DND-41 (cell line): ENCODE results near the gene MYCBP2.

Source experiments
- ATAC-seq: fragments of 200-7000 bp; cut with Tn5 transposase; 3 replicates; pipeline ENCODE4 v1.9.1; 2021; ENCODE audit warnings: low read depth; ENCODE audit not compliant: insufficient read depth
- DNase-seq: peaks from one replicate; pipeline ENCODE4 v3.0.0-alpha.2; 2020
- H2AFZ ChIP-seq: 2 replicates; pipeline ENCODE4 v1.6.0; 2012; ENCODE audit warnings: low read depth, low read length
- H3K27ac ChIP-seq: 2 replicates; pipeline ENCODE4 v1.5.1; 2012; ENCODE audit warnings: low read length, inconsistent platforms
- H3K27me3 ChIP-seq: fragments of 200-600 bp; sonication (generic); 2 replicates; pipeline ENCODE4 v1.6.0; 2012; ENCODE audit warnings: low read length, mild to moderate bottlenecking, inconsistent platforms; ENCODE audit not compliant: insufficient read depth, poor library complexity
- H3K36me3 ChIP-seq: 2 replicates; pipeline ENCODE4 v1.5.1; 2012; ENCODE audit warnings: low read length, inconsistent platforms; ENCODE audit not compliant: insufficient read depth
- H3K4me1 ChIP-seq: 2 replicates; pipeline ENCODE4 v1.5.1; 2012; ENCODE audit warnings: mild to moderate bottlenecking, low read length; ENCODE audit not compliant: insufficient read depth
- H3K4me2 ChIP-seq: 2 replicates; pipeline ENCODE4 v1.6.0; 2012; ENCODE audit warnings: mild to moderate bottlenecking, moderate library complexity, low read length, inconsistent platforms; ENCODE audit not compliant: insufficient read depth
- H3K4me3 ChIP-seq, 2 experiments: fragments of 200-600 bp in 1 of 2; shearing (Covaris generic) in 1 of 2; 2 replicates each; pipeline ENCODE4 v1.5.1; 2012 to 2016; ENCODE audit warnings: inconsistent platforms in 2 of 2, low read length in 2 of 2, mild to moderate bottlenecking in 2 of 2, low read depth in 1 of 2, moderate library complexity in 1 of 2
- H3K79me2 ChIP-seq: 2 replicates; pipeline ENCODE4 v1.6.0; 2012; ENCODE audit warnings: low read length, inconsistent platforms; ENCODE audit not compliant: insufficient read depth
- H3K9ac ChIP-seq: 2 replicates; pipeline ENCODE4 v1.6.0; 2012; ENCODE audit warnings: low read depth, mild to moderate bottlenecking, inconsistent platforms, low read length, moderate library complexity
- H3K9me3 ChIP-seq: 2 replicates; pipeline ENCODE4 v1.5.1; 2012; ENCODE audit warnings: low read length, moderate library complexity, mild to moderate bottlenecking, inconsistent platforms; ENCODE audit not compliant: insufficient read depth, severe bottlenecking
- H4K20me1 ChIP-seq: 2 replicates; pipeline ENCODE4 v1.6.0; 2012; ENCODE audit warnings: low read length; ENCODE audit not compliant: insufficient read depth
- EZH2 ChIP-seq: IDR thresholded peaks from 3 replicates; pipeline ENCODE4 v1.6.1; 2012; ENCODE audit warnings: borderline replicate concordance, low read depth, mild to moderate bottlenecking, moderate library complexity, low read length, inconsistent platforms; ENCODE audit not compliant: severe bottlenecking
- TF ChIP-seq, protein P1 (sequence below): IDR thresholded peaks from 2 replicates; pipeline ENCODE4 v1.5.1; 2012; ENCODE audit warnings: borderline replicate concordance, low read length, moderate library complexity, mild to moderate bottlenecking; ENCODE audit not compliant: poor library complexity, severe bottlenecking; ENCODE audit errors: extremely low read depth

Gene MYCBP2

DNA sequence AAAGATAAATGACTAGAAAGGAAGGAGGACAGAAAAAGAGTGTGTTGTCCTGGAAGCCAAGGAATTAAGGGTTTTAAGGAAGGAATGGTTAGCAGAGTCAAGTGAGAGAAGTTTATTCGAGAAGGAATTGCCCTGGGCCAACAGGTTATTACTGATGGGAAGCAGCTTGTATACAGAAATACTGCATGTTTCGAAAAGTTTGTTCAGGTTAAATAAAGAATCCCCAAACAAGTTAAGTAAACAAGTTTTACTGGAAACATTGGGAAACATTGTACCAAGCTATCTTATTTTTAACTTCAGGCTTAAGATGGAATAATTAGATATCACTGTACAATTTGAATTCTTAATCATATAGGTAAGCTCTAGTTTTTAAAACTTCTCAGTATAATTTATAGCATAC, 271.7 kb downstream of the MYCBP2 start:
- Histone ChIP-seq H3K4me3 (no peak overlapping the region), H3K27me3 (no peaks in the 10 kb centered on the region), H3K36me3 (peaks cover 85% of the 10 kb centered on the region), H2AFZ (no peak overlapping the region), H3K4me1 (no peaks in the 10 kb centered on the region), H3K9ac (no peak overlapping the region), H3K4me2 (no peak overlapping the region), H3K79me2 (no peaks in the 10 kb centered on the region), H3K27ac (no peak overlapping the region), H3K9me3 (no peaks in the 10 kb centered on the region), H4K20me1 (no peaks in the 10 kb centered on the region)
- no peak for ATAC-seq
- DNase-seq: no peak
- TF ChIP-seq, protein P1, sequence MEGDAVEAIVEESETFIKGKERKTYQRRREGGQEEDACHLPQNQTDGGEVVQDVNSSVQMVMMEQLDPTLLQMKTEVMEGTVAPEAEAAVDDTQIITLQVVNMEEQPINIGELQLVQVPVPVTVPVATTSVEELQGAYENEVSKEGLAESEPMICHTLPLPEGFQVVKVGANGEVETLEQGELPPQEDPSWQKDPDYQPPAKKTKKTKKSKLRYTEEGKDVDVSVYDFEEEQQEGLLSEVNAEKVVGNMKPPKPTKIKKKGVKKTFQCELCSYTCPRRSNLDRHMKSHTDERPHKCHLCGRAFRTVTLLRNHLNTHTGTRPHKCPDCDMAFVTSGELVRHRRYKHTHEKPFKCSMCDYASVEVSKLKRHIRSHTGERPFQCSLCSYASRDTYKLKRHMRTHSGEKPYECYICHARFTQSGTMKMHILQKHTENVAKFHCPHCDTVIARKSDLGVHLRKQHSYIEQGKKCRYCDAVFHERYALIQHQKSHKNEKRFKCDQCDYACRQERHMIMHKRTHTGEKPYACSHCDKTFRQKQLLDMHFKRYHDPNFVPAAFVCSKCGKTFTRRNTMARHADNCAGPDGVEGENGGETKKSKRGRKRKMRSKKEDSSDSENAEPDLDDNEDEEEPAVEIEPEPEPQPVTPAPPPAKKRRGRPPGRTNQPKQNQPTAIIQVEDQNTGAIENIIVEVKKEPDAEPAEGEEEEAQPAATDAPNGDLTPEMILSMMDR: no peak
- TF ChIP-seq EZH2: no peak

DNA sequence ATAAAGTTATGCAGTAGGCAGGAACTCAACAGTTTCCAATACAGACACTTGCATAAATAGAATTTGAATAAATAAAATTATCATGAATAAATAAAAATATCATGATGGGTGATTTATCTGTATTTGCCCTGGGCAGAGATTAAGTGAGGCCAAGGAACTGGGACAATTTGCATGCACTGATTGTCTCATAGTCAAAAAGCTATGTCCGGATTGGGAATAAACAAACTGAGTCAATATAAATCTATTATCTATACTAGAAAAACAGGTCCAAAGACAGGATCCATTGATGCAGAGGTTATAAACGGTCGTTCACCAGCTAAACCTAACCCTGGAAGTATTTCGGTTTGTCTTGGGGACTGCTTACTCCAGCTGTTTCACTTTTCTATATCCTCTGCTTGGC, 273.7 kb downstream of the MYCBP2 start:
- Histone ChIP-seq H3K4me2 (no peak overlapping the region), H3K9ac (no peak overlapping the region), H2AFZ (no peak overlapping the region), H3K4me3 (no peak overlapping the region), H3K27me3 (no peaks in the 10 kb centered on the region), H3K27ac (no peak overlapping the region), H3K4me1 (no peaks in the 10 kb centered on the region), H3K36me3 (peaks cover 94% of the 10 kb centered on the region), H3K9me3 (no peaks in the 10 kb centered on the region), H3K79me2 (no peaks in the 10 kb centered on the region), H4K20me1 (no peaks in the 10 kb centered on the region)
- no peak for TF ChIP-seq EZH2
- TF ChIP-seq, protein P1: no peak
- DNase-seq (no peak), ATAC-seq (no peak)

DNA sequence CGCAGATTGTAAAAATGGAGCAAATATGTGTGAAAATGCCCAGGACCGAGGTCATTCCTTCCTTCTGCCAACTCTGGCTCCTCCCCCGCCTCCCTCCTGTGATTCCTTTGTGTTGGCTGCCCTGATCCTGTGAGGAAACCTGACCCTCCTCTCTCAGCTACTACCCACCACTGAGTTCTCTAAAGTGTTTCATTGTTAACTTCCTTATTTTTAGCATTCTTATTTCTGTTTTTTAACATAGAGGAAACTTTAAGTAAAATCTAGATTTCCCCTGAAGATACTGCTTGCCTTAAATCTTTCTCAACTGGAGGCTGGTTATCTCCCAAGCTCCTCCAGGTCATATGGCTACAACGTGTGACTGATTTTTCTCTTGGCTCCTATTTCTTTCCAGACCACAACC, 278.2 kb downstream of the MYCBP2 start:
- Histone ChIP-seq H3K9me3 (no peaks in the 10 kb centered on the region), H3K4me1 (no peaks in the 10 kb centered on the region), H4K20me1 (no peaks in the 10 kb centered on the region), H3K79me2 (no peaks in the 10 kb centered on the region), H3K27me3 (no peaks in the 10 kb centered on the region), H3K27ac (no peak overlapping the region), H3K4me3 (no peak overlapping the region), H3K4me2 (no peak overlapping the region), H2AFZ (no peak overlapping the region), H3K36me3 (peaks cover 86% of the 10 kb centered on the region), H3K9ac (no peak overlapping the region)
- DNase-seq (no peak), ATAC-seq (no peak)
- TF ChIP-seq EZH2: no peak
- TF ChIP-seq, protein P1: no peak

DNA sequence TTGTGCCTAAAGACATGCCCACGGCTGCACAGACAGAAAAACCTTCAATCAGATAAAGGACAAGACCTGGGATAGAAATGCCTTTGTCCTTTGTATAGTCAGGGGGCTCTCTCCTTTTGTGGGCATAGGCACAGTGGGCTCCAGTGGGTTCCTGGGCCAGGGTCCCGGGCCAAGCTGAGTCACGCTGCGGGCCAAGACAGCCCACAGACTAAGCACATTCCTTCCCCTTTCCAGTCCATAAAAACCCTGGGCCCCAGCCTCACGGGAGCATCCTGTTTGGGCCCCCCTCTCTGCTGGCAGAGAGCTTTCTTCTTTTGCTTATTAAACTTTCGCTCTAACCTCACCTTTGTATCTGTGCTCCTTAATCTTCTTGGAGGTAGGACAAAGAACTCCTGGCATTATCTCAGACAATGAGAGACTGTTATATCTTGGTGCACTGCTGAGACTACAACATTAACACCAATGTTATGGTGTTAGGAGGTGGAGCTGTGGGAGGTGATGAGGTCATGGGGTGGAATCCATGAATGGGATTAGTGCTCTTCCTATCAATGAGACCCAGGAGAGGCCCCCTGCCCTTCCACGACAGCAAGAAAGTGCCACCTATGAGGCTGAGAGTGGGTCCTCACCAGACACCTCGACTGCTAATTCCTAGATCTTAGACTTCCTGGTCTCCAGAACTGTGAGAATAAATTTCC, 279.1 kb downstream of the MYCBP2 start:
- Histone ChIP-seq H3K27me3 (no peaks in the 10 kb centered on the region), H3K4me2 (no peak overlapping the region), H3K9me3 (no peaks in the 10 kb centered on the region), H4K20me1 (no peaks in the 10 kb centered on the region), H3K36me3 (peaks cover 78% of the 10 kb centered on the region), H2AFZ (no peak overlapping the region), H3K4me3 (no peak overlapping the region), H3K9ac (no peak overlapping the region), H3K4me1 (no peaks in the 10 kb centered on the region), H3K27ac (no peak overlapping the region), H3K79me2 (no peaks in the 10 kb centered on the region)
- TF ChIP-seq EZH2: no peak
- TF ChIP-seq, protein P1: no peak
- ATAC-seq (no peak), DNase-seq (no peak)
